Right lobe of liver (tissue), 4 donors: ENCODE results near the gene SMARCD1.

ENCODE experiments used
- POLR2A ChIP-seq: fragments of 450-650 bp; IDR thresholded peaks from one replicate; pipeline ENCODE4 v1.6.1; 2017; ENCODE audit warnings: antibody characterized with exemption, mild to moderate bottlenecking
- TF ChIP-seq, protein P1 (sequence below), 4 donors: fragments of 200-600 bp in 3 of 4; fragments of 450-650 bp in 1 of 4; IDR thresholded peaks; one replicate each; pipeline versions ENCODE4 v1.5.1 to v1.8.0; 2016 to 2022; ENCODE audit warnings: antibody characterized with exemption in 4 of 4, mild to moderate bottlenecking in 2 of 4
- donor health status: DM: no; HTN: no; CAD: no.
- donor health status: DM: no; HTN: no; CAD: no.
- donor health status: DM: no; HTN: yes; CAD: no.

DNA sequence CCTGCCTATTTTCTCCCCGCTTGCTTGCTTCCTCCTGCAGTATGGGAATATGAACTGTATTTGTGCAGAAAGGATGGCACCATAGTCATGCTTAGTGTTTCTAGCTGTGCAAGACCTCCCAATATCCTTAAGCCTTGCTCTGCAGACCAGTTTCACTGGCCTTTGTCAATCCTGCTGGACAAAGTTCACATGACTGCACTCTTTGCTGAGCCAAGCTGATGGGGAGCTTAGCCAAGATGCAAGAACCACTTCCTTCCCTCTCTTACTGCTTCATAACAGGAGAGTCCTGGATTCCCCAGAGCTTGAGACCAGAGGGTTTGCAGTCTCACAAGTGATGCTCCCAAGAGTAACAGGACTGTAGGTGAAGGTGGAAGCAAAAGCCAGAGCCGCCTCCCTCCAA is 24.0 kb upstream of the SMARCD1 start:
- TF ChIP-seq, protein P1, sequence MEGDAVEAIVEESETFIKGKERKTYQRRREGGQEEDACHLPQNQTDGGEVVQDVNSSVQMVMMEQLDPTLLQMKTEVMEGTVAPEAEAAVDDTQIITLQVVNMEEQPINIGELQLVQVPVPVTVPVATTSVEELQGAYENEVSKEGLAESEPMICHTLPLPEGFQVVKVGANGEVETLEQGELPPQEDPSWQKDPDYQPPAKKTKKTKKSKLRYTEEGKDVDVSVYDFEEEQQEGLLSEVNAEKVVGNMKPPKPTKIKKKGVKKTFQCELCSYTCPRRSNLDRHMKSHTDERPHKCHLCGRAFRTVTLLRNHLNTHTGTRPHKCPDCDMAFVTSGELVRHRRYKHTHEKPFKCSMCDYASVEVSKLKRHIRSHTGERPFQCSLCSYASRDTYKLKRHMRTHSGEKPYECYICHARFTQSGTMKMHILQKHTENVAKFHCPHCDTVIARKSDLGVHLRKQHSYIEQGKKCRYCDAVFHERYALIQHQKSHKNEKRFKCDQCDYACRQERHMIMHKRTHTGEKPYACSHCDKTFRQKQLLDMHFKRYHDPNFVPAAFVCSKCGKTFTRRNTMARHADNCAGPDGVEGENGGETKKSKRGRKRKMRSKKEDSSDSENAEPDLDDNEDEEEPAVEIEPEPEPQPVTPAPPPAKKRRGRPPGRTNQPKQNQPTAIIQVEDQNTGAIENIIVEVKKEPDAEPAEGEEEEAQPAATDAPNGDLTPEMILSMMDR (IDR thresholded peaks at IDR 0.05): no peak
- no peak for TF ChIP-seq POLR2A
